Nephron (organoid): Measurements from ENCODE around the gene DNAH2.

Experiments
- H3K27ac Mint-ChIP-seq, 3 experiments: 2 replicates each; pipeline ENCODE4 v1.8.0; 2020; ENCODE audit warnings: mixed read lengths in 3 of 3, mild to moderate bottlenecking in 2 of 3, moderate library complexity in 1 of 3
- H3K27me3 Mint-ChIP-seq: 2 replicates; pipeline ENCODE4 v1.8.0; 2021; ENCODE audit warnings: low read depth, mild to moderate bottlenecking, moderate library complexity, mixed read lengths
- H3K36me3 Mint-ChIP-seq: 2 replicates; pipeline ENCODE4 v1.8.0; 2020; ENCODE audit warnings: low read depth, mixed read lengths
- H3K4me1 Mint-ChIP-seq: 2 replicates; pipeline ENCODE4 v1.8.0; 2020; ENCODE audit warnings: mixed read lengths
- H3K4me3 Mint-ChIP-seq, 3 experiments: 2 replicates each; pipeline ENCODE4 v1.8.0; 2020; ENCODE audit warnings: mild to moderate bottlenecking in 3 of 3, mixed read lengths in 3 of 3, moderate library complexity in 2 of 3
- H3K9me3 Mint-ChIP-seq: 2 replicates; pipeline ENCODE4 v1.8.0; 2020; ENCODE audit warnings: mixed read lengths
- CTCF ChIP-seq, 3 experiments: fragments of 200-600 bp; sonication (generic); IDR thresholded peaks; one replicate each; pipeline ENCODE4 v1.5.0; 2021; ENCODE audit warnings: antibody characterized with exemption in 3 of 3; ENCODE audit not compliant: unreplicated experiment in 3 of 3

DNAH2 gene

GRCh38 chr17:7711051-7711755, 6.3 kb upstream of the DNAH2 start:
- H3K27me3 Mint-ChIP-seq = peaks cover 56% of the 10 kb centered on the region
- H3K36me3 Mint-ChIP-seq = peaks cover 13% of the 10 kb centered on the region
- no peak overlapping the region for H3K4me3 Mint-ChIP-seq
- peak in 1 of 3 experiments; percentile 7 for TF ChIP-seq CTCF (IDR thresholded peaks at IDR 0.05; ENCODE audit: unreplicated experiment in 3 of 3)
- peak overlapping the region in 2 of 3 experiments; percentile 14 to 18 for H3K27ac Mint-ChIP-seq
- H3K4me1 Mint-ChIP-seq = peaks cover 30% of the 10 kb centered on the region
- H3K9me3 Mint-ChIP-seq = no peaks in the 10 kb centered on the region

GRCh38 chr17:7712111-7712771, 5.3 kb upstream of the DNAH2 start:
- H3K36me3 Mint-ChIP-seq = peaks cover 13% of the 10 kb centered on the region
- H3K4me3 Mint-ChIP-seq = peak overlapping the region in 1 of 3 experiments; percentile 17
- TF ChIP-seq CTCF (IDR thresholded peaks at IDR 0.05; ENCODE audit: unreplicated experiment in 3 of 3) = no peak
- peak overlapping the region in 1 of 3 experiments; percentile 20 for H3K27ac Mint-ChIP-seq
- no peaks in the 10 kb centered on the region for H3K9me3 Mint-ChIP-seq
- H3K27me3 Mint-ChIP-seq = peaks cover 55% of the 10 kb centered on the region
- H3K4me1 Mint-ChIP-seq = peaks cover 31% of the 10 kb centered on the region

- peaks cover 40% of the 10 kb centered on the region for H3K4me1 Mint-ChIP-seq
- H3K27me3 Mint-ChIP-seq = peaks cover 67% of the 10 kb centered on the region
- TF ChIP-seq CTCF (IDR thresholded peaks at IDR 0.05; ENCODE audit: unreplicated experiment in 3 of 3) = no peak
- H3K9me3 Mint-ChIP-seq = no peaks in the 10 kb centered on the region
- H3K27ac Mint-ChIP-seq = peak overlapping the region; percentile 9 to 53 (median 36)
- H3K4me3 Mint-ChIP-seq = peak overlapping the region; percentile 64 to 72 (median 68)
- H3K36me3 Mint-ChIP-seq = peaks cover 13% of the 10 kb centered on the region
These were observed 3.8 kb upstream of the DNAH2 start for GRCh38 chr17:7713782-7714181.

GRCh38 chr17:7714721-7715594, 2.6 kb upstream of the DNAH2 start:
- peaks cover 13% of the 10 kb centered on the region for H3K36me3 Mint-ChIP-seq
- H3K27me3 Mint-ChIP-seq = peaks cover 66% of the 10 kb centered on the region
- peak overlapping the region; percentile 59 to 75 (median 73) for H3K4me3 Mint-ChIP-seq
- no peaks in the 10 kb centered on the region for H3K9me3 Mint-ChIP-seq
- no peak for TF ChIP-seq CTCF (IDR thresholded peaks at IDR 0.05; ENCODE audit: unreplicated experiment in 3 of 3)
- peaks cover 41% of the 10 kb centered on the region for H3K4me1 Mint-ChIP-seq
- H3K27ac Mint-ChIP-seq = peak overlapping the region in 2 of 3 experiments; percentile 37 to 49

- H3K4me3 Mint-ChIP-seq = peak overlapping the region; percentile 89 to 94 (median 92)
- peaks cover 3% of the 10 kb centered on the region for H3K36me3 Mint-ChIP-seq
- no peaks in the 10 kb centered on the region for H3K9me3 Mint-ChIP-seq
- H3K27ac Mint-ChIP-seq = peak overlapping the region; percentile 56 to 87 (median 84)
- no peak for TF ChIP-seq CTCF (IDR thresholded peaks at IDR 0.05; ENCODE audit: unreplicated experiment in 3 of 3)
- peaks cover 66% of the 10 kb centered on the region for H3K27me3 Mint-ChIP-seq
- peaks cover 39% of the 10 kb centered on the region for H3K4me1 Mint-ChIP-seq
These were observed 1.3 kb upstream of the DNAH2 start for GRCh38 chr17:7715936-7716886.
